Uterus (tissue), 4 donors: Measurements from ENCODE around the gene ARF6. TPM values are rescaled to one million over a fixed set of nuclear protein-coding genes. Genes with fewer than 3 reads are reported as not detected.

Experiments
- DNase-seq, 2 donors: peaks; one replicate each; pipeline ENCODE4 v3.0.0-alpha.2; 2019 to 2020
- H3K27ac ChIP-seq, 2 donors: fragments of 200-600 bp; sonication (generic); 1 replicate in 1 of 2; 2 replicates in 1 of 2; pipeline ENCODE4 v1.5.1; 2016 to 2018
- H3K27me3 ChIP-seq, 2 donors: fragments of 200-600 bp; sonication (generic); one replicate each; pipeline ENCODE4 v1.5.1; 2018 to 2019; ENCODE audit warnings: control low read depth in 1 of 2
- H3K36me3 ChIP-seq, 2 donors: fragments of 200-600 bp; sonication (generic); one replicate each; pipeline ENCODE4 v1.5.1; 2019; ENCODE audit warnings: control low read depth in 1 of 2
- H3K4me1 ChIP-seq, 2 donors: fragments of 200-600 bp; sonication (generic); one replicate each; pipeline ENCODE4 v1.5.1; 2018 to 2019; ENCODE audit warnings: control low read depth in 1 of 2
- H3K4me3 ChIP-seq, 2 donors: fragments of 200-600 bp; sonication (generic); 1 replicate in 1 of 2; 2 replicates in 1 of 2; pipeline ENCODE4 v1.5.1; 2018 to 2019; ENCODE audit warnings: mild to moderate bottlenecking in 1 of 2
- H3K9me3 ChIP-seq, 2 donors: fragments of 200-600 bp; sonication (generic); one replicate each; pipeline ENCODE4 v1.5.1; 2019; ENCODE audit warnings: control low read depth in 1 of 2
- CTCF ChIP-seq, 4 experiments: fragments of 200-600 bp in 2 of 4; fragments of 450-650 bp in 2 of 4; sonication (generic) in 2 of 4; IDR thresholded peaks; one replicate each; pipeline ENCODE4 v1.5.1; 2016 to 2019; ENCODE audit warnings: antibody characterized with exemption in 4 of 4, mild to moderate bottlenecking in 2 of 4, moderate library complexity in 1 of 4
- POLR2A ChIP-seq, 2 donors: fragments of 450-650 bp; IDR thresholded peaks; one replicate each; pipeline ENCODE4 v1.6.1; 2016; ENCODE audit warnings: antibody characterized with exemption in 2 of 2, mild to moderate bottlenecking in 1 of 2, moderate library complexity in 1 of 2
- intact Hi-C: fragments of 100-400 bp; cut with DNase I; formaldehyde crosslinking; loops from one replicate; pipeline ENCODE4 v1.15.1; 2023; ENCODE audit warnings: low total_unique reads
- small RNA-seq: library from RNA; depleted of rRNA; stranded (forward); fragments of <200 nt; gene quantifications from one replicate; pipeline ENCODE3, GENCODE V24; 2016
- total RNA-seq, 4 donors: library from RNA; depleted of rRNA in 3 of 4; stranded (reverse); fragments of >200 nt in 3 of 4; gene quantifications; one replicate each; pipeline versions ENCODE4 v1.1.0 to v1.2.4, GENCODE V29; 2014 to 2023
- donor health status: DM: yes; HTN: yes; CAD: no.

The ARF6 gene
- total RNA-seq, 4 donors from 2014 or later, result 21.3 to 70.8 (median 36.1) TPM

- Histone ChIP-seq H3K9me3 (no peaks in the 10 kb centered on the region), H3K4me1 (no peaks in the 10 kb centered on the region), H3K36me3 (no peaks in the 10 kb centered on the region), H3K27me3 (no peaks in the 10 kb centered on the region), H3K4me3 (no peak overlapping the region), H3K27ac (no peak overlapping the region)
- DNase-seq, result no peak
- intact Hi-C loops, result no loop called here
- TF ChIP-seq CTCF (IDR thresholded peaks at IDR 0.05) (no peak), POLR2A (IDR thresholded peaks at IDR 0.05) (no peak)
Measured at GRCh38 chr14:49944501-49944900, 51.6 kb downstream of the ARF6 start.

- H3K27me3 ChIP-seq, result no peaks in the 10 kb centered on the region
- intact Hi-C loops, result no loop called here
- H3K4me1 ChIP-seq, result no peaks in the 10 kb centered on the region
- no peak overlapping the region for H3K27ac ChIP-seq
- H3K4me3 ChIP-seq, result no peak overlapping the region
- no peak for DNase-seq
- H3K9me3 ChIP-seq, result no peaks in the 10 kb centered on the region
- TF ChIP-seq CTCF (IDR thresholded peaks at IDR 0.05) (no peak), POLR2A (IDR thresholded peaks at IDR 0.05) (no peak)
- H3K36me3 ChIP-seq, result no peaks in the 10 kb centered on the region
Measured at GRCh38 chr14:49945448-49946319, 52.8 kb downstream of the ARF6 start.

Small RNAs within 50 kb of the gene (small RNA-seq; reads per million reads assigned to genes)
- gene RF00017 (not detected), gene RN7SL2 (81.5 reads per million, percentile 93 among the genes with 10 or more reads in this experiment), gene RN7SL3 (0.85 reads per million, percentile 38 among the genes with 10 or more reads in this experiment), gene RNU6-189P (not detected)

Other genes with a start within 250 kb of the ARF6 start
- gene POLE2, start 204.9 kb upstream of the ARF6 start, total RNA-seq, result 10 to 100 TPM in 2 of 4 donors, 1 to 10 TPM in 2; 1.8 to 35.5 (median 14.1) TPM
- gene KLHDC1, start 200.0 kb upstream of the ARF6 start, total RNA-seq, result 10 to 100 TPM in 3 of 4 donors, 1 to 10 TPM in 1; 2.6 to 35.3 (median 27.1) TPM
- 100 to 1,000 TPM in 3 of 4 donors, 10 to 100 TPM in 1; 63.0 to 156 (median 120) TPM for gene KLHDC2, start 124.9 kb upstream of the ARF6 start, total RNA-seq
- gene NEMF, start 40.3 kb upstream of the ARF6 start, total RNA-seq, result 100 to 1,000 TPM in 1 of 4 donors, 10 to 100 TPM in 3; 54.3 to 108 (median 74.2) TPM
- 10 to 100 TPM in 2 of 4 donors, 1 to 10 TPM in 1, under 1 TPM in 1; 0.51 to 14.7 (median 10.9) TPM for gene VCPKMT, start 223.5 kb downstream of the ARF6 start, total RNA-seq